Right lobe of liver (tissue), 6 donors: ENCODE measurements around the gene WDR18. TPM values are rescaled to one million over a fixed set of nuclear protein-coding genes. Genes with fewer than 3 reads are reported as not detected.

Source experiments
- ATAC-seq, 4 donors: fragments of 200-7000 bp; cut with Tn5 transposase; one replicate each; pipeline ENCODE4 v1.9.1; 2020; ENCODE audit warnings: mild to moderate bottlenecking in 4 of 4, moderate library complexity in 4 of 4
- DNase-seq, 3 donors: peaks; one replicate each; pipeline ENCODE4 v3.0.0-alpha.2; 2020
- H3K27ac ChIP-seq, 3 donors: fragments of 200-600 bp; one replicate each; pipeline ENCODE4 v1.8.0; 2022
- H3K27me3 ChIP-seq, 2 donors: fragments of 200-600 bp; one replicate each; pipeline ENCODE4 v1.8.0; 2022
- H3K36me3 ChIP-seq, 4 donors: fragments of 200-600 bp; sonication (generic) in 1 of 4; one replicate each; pipeline versions ENCODE4 v1.5.1 to v1.8.0; 2017 to 2022; ENCODE audit warnings: control low read depth in 1 of 4
- H3K4me1 ChIP-seq, 4 donors: fragments of 200-600 bp; sonication (generic) in 1 of 4; one replicate each; pipeline versions ENCODE4 v1.5.1 to v1.8.0; 2017 to 2022; ENCODE audit warnings: control low read depth in 1 of 4
- H3K4me3 ChIP-seq, 3 donors: fragments of 200-600 bp; one replicate each; pipeline ENCODE4 v1.8.0; 2022
- H3K9me3 ChIP-seq, 4 donors: fragments of 200-600 bp; sonication (generic) in 1 of 4; one replicate each; pipeline versions ENCODE4 v1.5.1 to v1.8.0; 2017 to 2022; ENCODE audit warnings: control low read depth in 1 of 4
- POLR2A ChIP-seq: fragments of 450-650 bp; IDR thresholded peaks from one replicate; pipeline ENCODE4 v1.6.1; 2017; ENCODE audit warnings: antibody characterized with exemption, mild to moderate bottlenecking
- WGBS: methylation state at CpG from one replicate; pipeline ENCODE4 v1.1.6; 2018; ENCODE audit warnings: low coverage, low lambda C conversion rate; ENCODE audit not compliant: insufficient coverage; ENCODE audit errors: missing lambda C conversion rate; 5-methylcytosine and 5-hydroxymethylcytosine counted together
- intact Hi-C, 2 donors: fragments of 100-400 bp; cut with DNase I; formaldehyde crosslinking; loops; one replicate each; pipeline versions ENCODE4 v1.11.2 to v1.14.1; 2022
- total RNA-seq, 6 experiments: library from RNA; depleted of rRNA in 2 of 6; stranded (reverse); fragments of >200 nt in 2 of 6; fragmentation: NEBNext Ultra II Directional in 3 of 6; extraction: Animal tissue kit (Norgen Biotek cat#: 25700) in 3 of 6; gene quantifications; one replicate each; pipeline versions ENCODE4 v1.1.0 to v1.2.4, GENCODE V29; 2016 to 2023
- TF ChIP-seq, protein P1 (sequence below), 4 donors: fragments of 200-600 bp in 3 of 4; fragments of 450-650 bp in 1 of 4; IDR thresholded peaks; one replicate each; pipeline versions ENCODE4 v1.5.1 to v1.8.0; 2016 to 2022; ENCODE audit warnings: antibody characterized with exemption in 4 of 4, mild to moderate bottlenecking in 2 of 4
- donor health status: DM: no; HTN: yes; CAD: no.
- donor health status: DM: no; HTN: no; CAD: no.
- donor health status: DM: no; HTN: no; CAD: no.
- donor health status: DM: no; HTN: yes; CAD: no.
- donor health status: DM: no; HTN: yes; CAD: no.

WDR18 gene
- total RNA-seq, 6 experiments from 2014 or later: 19.0 to 56.2 (median 29.7) TPM

DNA sequence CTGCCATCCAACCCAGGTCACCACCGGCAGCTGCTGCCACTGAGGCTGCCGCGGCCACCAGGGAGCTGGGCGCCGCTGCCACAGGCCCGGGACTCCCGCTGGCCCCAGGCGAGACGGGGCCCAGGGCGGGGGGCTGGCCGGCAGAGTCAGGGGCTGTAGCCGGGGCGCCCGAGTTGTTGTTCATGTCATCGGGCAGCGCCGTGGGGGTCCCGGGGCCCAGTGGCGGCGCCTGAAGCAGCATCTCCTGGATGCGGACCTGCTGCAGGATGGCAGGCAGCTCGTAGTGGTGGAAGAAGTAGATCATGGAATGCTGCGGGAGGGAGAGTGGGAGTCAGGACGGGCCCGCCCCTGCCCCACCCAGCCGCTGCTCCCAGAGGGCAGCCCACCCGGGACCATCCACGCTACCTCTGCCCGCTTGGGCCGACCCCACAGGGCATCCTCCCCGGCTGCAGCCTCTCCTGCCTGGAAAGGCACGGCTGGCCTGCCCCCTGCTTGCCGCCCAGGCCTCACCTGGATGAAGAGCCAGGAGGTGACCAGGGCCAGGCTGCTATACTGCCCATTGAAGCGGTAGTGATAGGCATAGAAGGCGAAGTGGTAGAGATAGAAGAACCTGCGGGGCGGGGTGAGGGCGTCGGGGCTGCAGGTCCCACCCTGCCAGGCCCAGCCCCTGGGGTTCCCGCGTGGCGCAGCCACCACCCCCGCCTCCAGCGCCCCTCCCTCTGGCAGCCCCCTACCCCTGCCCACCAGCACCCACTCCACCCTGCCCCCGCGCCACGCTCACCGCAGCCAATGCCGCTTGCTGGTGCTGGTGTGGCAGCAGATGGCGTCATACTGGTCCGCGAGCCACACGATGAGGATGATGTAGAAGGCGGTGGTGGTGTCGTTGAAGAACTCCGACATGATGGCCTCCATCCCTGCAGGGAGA is 26.7 kb downstream of the WDR18 start:
- Histone ChIP-seq H3K27me3 (no peaks in the 10 kb centered on the region), H3K4me1 (no peaks in the 10 kb centered on the region), H3K9me3 (no peaks in the 10 kb centered on the region), H3K36me3 (peaks cover 0 to 47% (median 19%) of the 10 kb centered on the region in 4 donors), H3K4me3 (no peak overlapping the region), H3K27ac (no peak overlapping the region)
- intact Hi-C loops: no loop called here
- DNase-seq (peak in 1 of 3 donors; percentile 27), ATAC-seq (no peak)
- WGBS: 71% methylated on average over 3 of the region's 56 CpGs
- TF ChIP-seq, protein P1, sequence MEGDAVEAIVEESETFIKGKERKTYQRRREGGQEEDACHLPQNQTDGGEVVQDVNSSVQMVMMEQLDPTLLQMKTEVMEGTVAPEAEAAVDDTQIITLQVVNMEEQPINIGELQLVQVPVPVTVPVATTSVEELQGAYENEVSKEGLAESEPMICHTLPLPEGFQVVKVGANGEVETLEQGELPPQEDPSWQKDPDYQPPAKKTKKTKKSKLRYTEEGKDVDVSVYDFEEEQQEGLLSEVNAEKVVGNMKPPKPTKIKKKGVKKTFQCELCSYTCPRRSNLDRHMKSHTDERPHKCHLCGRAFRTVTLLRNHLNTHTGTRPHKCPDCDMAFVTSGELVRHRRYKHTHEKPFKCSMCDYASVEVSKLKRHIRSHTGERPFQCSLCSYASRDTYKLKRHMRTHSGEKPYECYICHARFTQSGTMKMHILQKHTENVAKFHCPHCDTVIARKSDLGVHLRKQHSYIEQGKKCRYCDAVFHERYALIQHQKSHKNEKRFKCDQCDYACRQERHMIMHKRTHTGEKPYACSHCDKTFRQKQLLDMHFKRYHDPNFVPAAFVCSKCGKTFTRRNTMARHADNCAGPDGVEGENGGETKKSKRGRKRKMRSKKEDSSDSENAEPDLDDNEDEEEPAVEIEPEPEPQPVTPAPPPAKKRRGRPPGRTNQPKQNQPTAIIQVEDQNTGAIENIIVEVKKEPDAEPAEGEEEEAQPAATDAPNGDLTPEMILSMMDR (IDR thresholded peaks at IDR 0.05): no peak
- TF ChIP-seq POLR2A: no peak

DNA sequence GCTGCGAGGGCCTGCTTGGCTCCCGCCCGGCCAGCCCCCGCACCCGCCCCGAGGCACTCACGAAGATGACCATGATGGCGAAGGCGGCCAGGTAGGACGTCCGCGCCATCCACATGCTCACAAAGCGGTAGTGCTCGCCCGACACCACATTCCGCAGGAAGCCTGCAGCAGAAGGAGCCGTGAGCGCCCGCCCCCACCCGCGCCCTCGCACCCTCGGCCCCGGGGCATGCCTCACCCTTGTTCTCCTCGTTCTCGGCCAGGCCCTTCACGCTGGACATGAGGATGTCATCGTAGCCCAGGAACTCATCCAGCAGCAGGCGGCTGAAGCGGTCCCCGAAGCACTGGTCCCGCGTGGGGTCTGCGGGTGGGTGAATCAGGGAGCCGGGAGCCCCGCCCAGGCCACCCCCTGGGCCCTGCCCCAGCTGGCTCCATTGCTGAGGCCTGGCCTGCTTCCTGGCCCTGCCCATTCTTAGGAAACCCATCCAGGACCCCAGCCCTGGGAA is 27.7 kb downstream of the WDR18 start:
- TF ChIP-seq, protein P1 (IDR thresholded peaks at IDR 0.05): no peak
- no peak for TF ChIP-seq POLR2A
- ATAC-seq (no peak), DNase-seq (peak in 1 of 3 donors; percentile 19)
- intact Hi-C loops: no loop called here
- no peaks in the 10 kb centered on the region for H3K27me3 ChIP-seq
- H3K36me3 ChIP-seq: peaks cover 0 to 47% (median 19%) of the 10 kb centered on the region in 4 donors
- H3K4me1 ChIP-seq: peaks cover 0 to 10% (median 2%) of the 10 kb centered on the region in 4 donors
- no peak overlapping the region for H3K4me3 ChIP-seq
- no CpG with 5 or more reads among the region's 36 CpGs for WGBS
- no peak overlapping the region for H3K27ac ChIP-seq
- no peaks in the 10 kb centered on the region for H3K9me3 ChIP-seq

DNA sequence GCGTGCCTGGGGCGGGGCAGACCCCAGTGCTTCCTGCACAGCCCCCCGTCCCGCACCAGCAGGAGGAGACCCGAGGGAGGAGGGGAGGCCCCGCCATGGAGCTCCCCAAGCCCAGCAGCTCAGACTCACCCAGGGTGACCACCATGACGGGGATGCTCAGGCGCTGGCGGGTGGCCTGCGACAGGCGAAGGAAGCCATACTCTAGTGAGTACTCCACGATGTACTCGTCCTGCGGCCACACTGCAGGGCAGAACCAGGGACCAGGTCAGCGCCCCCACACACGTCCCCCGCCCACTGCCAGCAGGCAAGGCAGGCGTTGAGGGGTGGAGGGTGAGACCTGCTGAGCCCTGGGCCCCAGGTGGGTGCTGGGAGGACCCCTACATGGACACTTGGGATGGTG is 28.2 kb downstream of the WDR18 start:
- H3K9me3 ChIP-seq: no peaks in the 10 kb centered on the region
- 80% methylated on average over 1 of the region's 18 CpGs for WGBS
- DNase-seq (peak in 1 of 3 donors; percentile 23), ATAC-seq (no peak)
- peaks cover 0 to 47% (median 19%) of the 10 kb centered on the region in 4 donors for H3K36me3 ChIP-seq
- no peak overlapping the region for H3K27ac ChIP-seq
- no peaks in the 10 kb centered on the region for H3K27me3 ChIP-seq
- TF ChIP-seq, protein P1 (IDR thresholded peaks at IDR 0.05): no peak
- TF ChIP-seq POLR2A: no peak
- H3K4me1 ChIP-seq: peaks cover 0 to 15% (median 4%) of the 10 kb centered on the region in 4 donors
- intact Hi-C loops: no loop called here
- no peak overlapping the region for H3K4me3 ChIP-seq

DNA sequence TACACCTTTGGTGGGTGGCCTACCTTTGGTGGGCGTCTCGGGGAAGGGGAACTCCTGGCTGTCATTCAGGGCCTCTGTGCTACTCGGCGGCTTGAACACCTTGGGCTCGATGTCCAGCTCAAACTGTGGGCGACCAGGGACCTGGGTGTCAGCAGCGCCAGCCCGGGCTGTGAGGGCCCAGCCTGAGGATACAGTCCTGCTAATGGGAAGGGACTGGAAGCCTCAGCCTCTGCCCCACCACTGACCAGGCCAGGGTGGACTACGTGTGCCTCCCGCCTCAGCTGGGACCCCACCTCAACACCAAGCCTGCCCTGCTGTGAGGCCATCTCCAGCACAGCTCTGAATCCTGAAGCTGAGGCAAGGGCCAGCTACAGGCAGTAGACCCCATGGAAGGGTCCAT is 29.1 kb downstream of the WDR18 start:
- DNase-seq: no peak
- ATAC-seq: no peak
- intact Hi-C loops: no loop called here

More for the DNA sequence above, 29.1 kb downstream of the WDR18 start:
- no peak overlapping the region for H3K27ac ChIP-seq
- TF ChIP-seq, protein P1 (IDR thresholded peaks at IDR 0.05): no peak
- no peak for TF ChIP-seq POLR2A
- H3K4me3 ChIP-seq: no peak overlapping the region
- no peaks in the 10 kb centered on the region for H3K27me3 ChIP-seq
- no CpG with 5 or more reads among the region's 10 CpGs for WGBS
- H3K4me1 ChIP-seq: peaks cover 0 to 24% (median 8%) of the 10 kb centered on the region in 4 donors
- H3K9me3 ChIP-seq: no peaks in the 10 kb centered on the region
- peaks cover 0 to 47% (median 19%) of the 10 kb centered on the region in 4 donors for H3K36me3 ChIP-seq
